GM21390 (cell line): ENCODE results near the gene AKAP8.
A peak's percentile ranks its signal among the peaks of the same experiment; 100 is the strongest.
"Not testable (repeated sequence)": the region's sequence is repeated elsewhere in the genome, so short reads cannot be mapped to it uniquely, and the experiment has no call there.

ENCODE experiments used
- ATAC-seq: cut with Tn5 transposase; IDR thresholded peaks from one replicate; pipeline ENCODE4 v1.9.1; 2021; ENCODE audit not compliant: unreplicated experiment

The AKAP8 gene

DNA sequence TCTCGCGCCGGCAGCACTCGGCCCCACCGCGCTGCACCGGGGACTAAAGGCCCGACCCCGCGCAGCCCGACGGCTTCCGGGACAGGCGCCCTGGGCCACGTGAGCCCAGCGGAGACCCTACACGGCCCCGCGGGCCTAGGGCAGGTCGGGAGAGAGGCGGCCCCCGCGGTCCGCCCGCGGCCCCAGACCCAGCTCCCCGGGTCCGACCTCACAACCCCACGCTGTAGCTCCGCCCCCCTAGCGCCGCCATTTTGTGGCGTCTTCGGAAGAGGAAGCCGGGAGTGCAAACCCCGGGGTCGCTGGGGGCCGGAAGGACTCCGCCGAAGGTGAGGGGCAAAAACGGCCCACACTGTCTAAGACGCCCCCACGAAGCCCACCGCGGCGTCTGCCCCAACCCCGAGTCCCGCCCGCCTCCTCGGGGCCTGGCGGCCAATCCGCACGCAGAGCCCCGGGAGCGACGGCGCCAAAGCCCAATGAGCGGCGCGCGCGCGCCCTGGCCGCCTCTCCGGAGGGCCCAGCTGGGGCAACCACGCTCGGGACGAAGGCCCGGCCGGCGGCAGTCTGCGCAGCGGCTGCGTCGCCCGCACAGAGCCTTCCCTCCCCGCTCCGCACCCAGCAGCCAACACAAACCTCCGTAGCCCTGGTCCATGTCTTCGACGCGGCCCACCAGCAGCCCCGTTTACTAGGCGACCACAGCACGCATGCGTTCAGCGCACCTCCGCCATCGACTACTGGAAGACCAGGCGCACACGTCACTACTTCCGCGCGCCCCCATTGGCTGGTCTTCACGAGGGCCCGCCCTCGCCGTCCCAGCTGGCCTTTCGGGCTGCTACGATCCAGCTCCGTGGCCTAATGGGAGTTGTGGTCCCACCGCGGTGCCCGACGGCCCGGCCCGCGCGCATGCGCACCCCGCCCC is at the start of gene AKAP8:
Gene AKAP8, minus strand, starts transcription at position 705 of the 916 bp plus-strand sequence. Its CDS starts 56 bp downstream, at position 649.
- ATAC-seq = peak; percentile 72

- no peak for ATAC-seq
Observed at GRCh38 chr19:15427991-15428471, 48.4 kb upstream of the AKAP8 start.

GRCh38 chr19:15427350-15427700 is 47.7 kb upstream of the AKAP8 start:
- no peak for ATAC-seq

DNA sequence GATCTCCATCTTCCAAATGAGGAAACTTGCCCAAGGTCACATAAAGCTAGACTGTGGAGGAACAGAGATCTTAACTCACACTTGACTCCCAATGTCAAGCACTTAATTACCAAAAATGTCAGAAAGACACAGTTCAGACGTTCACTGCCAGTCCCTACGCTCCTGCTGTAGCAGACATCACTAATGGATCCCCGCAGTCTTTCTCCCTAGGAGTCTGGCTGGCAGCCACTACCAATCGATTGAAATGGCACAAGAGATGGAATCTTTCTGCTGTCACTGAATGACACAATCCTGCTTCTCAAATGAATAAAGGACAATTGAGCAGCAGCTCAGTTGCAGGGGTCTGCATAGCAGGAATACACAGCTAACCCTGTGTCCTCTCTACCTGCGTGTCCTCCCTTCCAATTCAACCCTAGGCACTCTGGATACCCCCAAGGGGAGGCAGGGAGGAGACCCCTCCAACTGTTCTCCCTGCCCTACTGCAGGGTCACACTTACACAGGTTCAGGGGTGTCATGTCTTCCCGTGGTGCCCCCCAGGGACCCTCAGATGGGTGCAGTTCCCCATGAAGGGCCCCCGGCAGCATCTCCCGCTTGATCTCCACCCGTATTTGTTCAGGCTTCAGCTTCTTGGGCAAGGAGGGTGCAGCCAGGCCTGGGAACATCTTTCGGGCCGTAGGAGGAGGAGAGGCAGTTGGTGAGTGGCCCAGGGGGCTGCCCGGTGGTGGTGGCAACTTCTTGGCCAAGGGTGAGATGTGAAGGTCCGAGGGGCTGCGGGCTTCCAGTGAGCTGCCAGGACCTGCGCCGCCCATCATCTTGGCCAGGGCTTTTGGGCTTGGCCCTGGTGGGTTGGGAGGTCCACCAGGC is 47.1 kb upstream of the AKAP8 start:
- no peak for ATAC-seq

DNA sequence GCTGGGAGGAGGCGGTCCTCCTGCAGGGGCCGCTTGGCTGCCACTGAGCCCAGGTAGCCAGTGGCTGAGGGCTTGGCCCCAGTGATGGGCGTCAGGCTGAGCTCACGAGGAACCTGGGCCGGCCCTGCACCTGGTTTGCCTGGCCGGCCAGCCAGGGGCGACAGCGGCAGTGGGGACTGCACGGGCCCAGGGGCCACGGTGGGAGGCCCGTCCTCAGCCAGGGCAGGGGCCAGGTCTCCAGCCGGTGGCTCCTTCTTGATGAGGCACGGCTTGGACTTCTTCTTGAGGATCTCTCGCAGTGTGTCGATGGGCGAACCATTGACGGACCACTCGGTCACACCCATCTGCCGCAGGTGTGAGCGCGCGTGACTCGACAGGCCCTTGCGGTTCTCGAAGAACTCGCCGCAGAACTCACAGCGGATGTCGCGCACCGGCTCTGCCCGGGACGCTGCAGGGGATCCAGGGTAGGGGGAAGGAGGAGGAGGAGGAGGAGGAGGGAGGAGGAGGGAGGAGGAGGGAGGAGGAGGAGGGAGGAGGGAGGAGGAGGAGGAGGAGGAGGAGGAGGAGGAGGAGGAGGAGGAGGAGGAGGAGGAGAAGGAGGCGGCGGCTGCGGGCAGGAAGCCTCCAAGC is 45.8 kb upstream of the AKAP8 start:
- no peak for ATAC-seq

DNA sequence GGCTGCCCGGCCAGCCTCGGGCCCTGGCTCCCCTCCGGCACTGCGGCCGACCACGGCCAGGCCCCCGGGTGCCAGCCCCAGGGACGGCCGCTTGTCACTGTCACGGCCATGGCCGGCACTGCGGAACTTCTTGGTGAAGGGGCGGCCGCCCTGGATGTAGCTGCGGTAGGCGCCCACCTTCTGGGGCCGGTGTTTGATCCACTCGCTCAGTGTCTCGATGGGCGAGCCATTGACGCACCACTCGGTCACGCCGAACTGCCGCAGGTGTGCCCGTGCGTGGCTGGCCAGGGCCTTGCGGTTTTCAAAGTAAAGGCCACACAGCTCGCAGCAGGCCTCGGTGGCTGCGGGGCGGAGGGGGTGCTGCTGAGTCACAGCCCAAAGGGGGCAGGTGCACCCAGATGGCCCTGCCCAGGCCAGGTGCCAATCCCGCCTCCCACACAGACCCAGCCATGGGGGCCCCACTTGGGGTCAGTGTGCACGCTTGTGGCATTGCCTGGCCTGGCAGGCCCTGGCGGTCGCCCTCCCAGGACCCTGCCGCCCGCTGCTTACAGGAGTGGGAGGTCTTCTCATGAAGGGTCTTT is 45.2 kb upstream of the AKAP8 start:
- ATAC-seq = no peak

DNA sequence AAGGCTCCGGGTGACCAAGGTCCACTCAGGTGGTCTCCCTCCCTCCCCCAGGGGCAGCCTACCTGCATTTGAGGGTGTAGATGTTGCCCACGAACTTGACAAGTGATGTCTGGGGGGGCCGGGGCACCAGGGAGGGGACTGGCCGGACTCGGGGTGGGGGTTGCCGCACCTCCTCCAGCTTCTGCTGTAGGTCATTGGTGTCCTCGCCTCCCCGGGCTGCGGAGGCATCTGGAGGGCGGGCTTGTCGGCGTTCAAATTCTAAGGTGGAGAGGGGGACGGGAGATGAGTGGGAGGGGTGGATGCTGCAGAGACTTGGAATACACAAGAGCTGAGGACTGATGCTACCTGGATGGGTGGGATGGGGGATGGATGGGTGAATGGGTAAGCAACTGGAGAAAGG is 44.5 kb upstream of the AKAP8 start:
- ATAC-seq = no peak

- no peak for ATAC-seq
Observed at GRCh38 chr19:15423130-15423529, 43.5 kb upstream of the AKAP8 start.

DNA sequence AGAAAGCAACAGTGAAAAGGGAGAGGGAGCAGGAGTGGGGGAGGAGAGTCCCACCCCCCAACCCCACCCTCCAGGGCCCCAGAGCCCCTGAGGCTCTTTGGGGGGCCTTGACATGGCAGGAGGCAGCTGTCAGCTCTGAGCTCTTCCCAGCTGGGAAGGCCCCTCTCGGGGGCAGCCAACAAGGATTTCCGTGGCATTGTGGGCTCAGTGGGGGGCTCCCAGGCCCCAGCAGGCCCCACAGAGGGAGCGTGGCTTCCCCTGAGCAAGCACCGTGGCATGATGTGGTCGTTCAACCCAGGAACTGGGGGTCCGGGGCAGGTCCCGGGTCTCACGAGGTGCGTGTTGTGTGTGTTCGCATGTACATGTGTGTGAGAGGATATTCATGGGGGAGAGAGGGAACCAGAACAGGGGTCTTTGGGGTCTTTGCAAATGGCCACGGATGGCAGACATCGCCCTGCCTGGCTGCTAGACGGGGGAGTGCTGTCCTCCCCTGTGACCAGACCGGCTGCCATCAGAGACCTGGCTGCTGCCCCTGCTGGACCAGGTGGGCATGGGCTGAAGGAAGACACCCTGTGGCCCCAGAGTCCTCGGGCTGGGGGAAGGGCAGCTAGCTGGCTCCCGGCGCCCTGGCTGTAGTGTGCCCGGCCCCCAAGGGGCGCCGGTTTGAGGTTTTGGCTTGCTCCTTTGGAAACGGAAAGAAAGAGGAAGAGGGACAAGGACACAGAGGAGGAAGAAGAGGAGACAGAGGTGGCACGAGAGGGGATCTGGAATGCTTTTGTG is 42.9 kb upstream of the AKAP8 start:
- no peak for ATAC-seq

GRCh38 chr19:15421721-15422260 is 42.2 kb upstream of the AKAP8 start:
- ATAC-seq = no peak

DNA sequence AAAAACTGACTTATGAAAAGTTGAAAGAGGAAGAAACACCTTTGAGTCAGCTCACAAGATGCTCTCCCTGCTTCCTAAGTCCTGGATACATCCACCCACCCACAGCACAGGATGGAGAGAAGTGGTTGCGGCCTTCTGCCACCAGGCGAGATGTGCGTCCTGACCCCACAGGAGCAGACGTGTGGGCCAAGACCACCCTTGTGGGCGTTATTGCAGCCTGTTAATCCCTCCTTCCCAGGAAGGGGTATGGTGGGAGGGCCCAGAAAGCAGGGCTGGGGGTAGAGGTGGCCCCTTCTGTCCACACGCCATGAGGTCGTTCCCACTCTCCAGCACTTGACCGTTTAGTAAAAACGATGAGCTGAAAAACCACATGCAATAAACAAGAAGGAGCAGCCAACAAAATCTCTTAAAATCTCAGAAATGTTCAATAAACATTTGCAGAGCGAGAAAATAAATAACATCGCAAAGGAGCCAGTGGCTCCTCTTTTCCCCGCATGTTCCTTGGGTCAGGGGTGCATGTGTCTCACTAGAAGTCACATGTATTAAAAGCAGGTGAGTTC is 41.6 kb upstream of the AKAP8 start:
- no peak for ATAC-seq

DNA sequence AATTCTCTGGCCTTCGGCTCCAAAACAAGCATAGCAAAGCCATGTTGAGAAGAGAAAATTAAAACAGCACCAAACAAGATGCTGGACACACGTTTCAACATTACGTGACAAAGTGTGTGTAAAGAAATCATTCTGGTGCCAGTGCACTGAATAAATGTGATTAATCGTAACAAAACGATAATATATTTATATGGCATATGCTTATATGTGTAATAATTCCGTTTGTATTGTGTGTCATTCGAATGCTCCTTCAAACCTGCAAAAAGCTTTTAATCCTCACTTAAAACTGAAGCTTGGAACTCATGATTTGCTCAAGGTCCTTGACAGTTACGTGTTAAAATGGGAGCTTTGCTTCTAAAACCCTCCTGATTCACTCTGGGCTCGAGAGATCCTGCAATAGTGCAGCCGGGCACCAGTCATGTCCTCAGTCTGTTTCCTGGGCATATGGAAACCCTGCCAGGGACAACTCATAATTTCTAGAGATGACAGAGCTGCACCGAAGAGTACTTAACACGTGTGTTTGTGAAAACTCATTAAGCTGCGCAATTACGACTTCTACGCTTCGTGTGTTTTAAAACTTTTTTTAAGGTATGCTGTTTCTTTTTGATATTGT is 39.9 kb upstream of the AKAP8 start:
- ATAC-seq = no peak

DNA sequence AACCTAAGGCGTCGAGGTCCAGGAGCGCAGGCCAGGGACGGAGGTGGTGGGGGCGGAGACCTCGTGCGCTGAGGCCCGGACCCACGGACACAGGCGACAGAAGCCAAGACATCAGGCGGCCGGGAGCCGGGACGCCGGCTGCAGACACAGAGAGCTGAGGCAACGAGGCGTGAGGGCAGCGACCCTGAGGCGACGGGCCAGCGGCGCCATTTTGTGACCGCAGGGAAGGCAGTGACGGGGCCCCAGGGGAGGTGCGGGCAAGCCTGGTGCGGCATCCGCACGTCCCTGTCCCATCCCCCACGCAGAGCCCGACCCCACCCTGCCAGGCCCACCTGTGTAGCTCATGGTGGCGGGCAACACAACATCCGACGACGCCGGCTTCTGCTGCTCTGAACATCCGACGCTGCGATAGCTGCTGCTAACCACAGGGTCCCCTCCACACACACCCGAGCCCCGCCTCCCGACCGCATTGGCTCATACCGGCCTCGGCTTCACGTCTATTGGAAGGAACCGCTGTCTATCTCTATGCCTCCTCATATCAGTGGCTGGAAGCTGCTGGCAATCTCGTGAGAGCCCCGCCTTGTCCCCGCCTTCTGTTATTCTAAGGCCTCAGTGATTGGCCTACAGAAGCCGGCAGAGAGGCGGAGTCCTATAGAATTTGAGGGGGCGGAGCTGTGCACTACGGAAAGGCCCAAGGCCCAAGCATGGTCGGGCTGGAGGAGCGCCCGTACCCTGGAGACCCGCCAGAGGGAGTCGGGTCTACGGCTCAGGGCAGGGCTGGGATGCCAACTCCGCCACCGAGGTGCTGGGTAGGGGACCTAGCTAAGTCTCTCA is 39.2 kb upstream of the AKAP8 start, which contains the start of gene AKAP8L:
Gene AKAP8L, minus strand, starts transcription at position 410 of the 834 bp plus-strand sequence. Its CDS starts 65 bp downstream, at position 345.
- peak; percentile 92 for ATAC-seq

DNA sequence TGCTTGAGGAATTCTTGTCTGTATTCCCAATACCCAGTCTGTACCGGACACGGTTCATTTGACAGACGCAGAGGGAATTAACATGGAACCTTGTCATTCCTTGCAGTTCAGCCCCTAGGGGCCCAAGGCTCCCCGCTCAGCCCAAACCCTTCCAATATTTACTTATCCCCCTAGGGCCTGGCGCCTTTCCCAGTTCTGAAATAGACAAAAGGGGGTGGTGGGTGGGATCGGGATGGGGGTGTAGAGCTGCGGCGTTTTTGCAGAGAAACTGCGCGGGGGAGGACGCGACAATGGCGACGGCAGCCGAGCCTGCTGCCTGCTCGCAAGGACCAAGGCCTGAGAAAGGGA is 38.6 kb upstream of the AKAP8 start:
- ATAC-seq = no peak

- no peak for ATAC-seq
Observed at GRCh38 chr19:15417699-15418098, 38.1 kb upstream of the AKAP8 start.

DNA sequence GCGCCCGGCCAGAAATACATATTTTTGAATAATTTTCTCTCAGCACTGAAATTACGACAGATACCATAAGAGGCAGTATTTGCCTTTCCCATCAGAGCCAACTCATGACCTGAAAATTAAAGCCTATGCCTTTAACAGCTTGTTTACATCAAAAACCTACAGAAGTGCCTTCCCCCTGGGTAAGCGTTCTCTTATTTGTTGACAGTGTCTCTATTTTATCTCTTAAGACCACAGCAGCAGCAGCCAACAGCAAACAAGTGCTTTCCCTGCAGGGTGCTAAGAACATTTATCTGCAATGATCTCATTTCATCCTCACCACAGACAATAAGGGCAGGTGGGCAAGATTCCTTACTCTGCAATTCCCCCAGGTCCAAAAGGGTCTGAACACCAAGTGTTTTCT is 33.2 kb upstream of the AKAP8 start:
- ATAC-seq = no peak

DNA sequence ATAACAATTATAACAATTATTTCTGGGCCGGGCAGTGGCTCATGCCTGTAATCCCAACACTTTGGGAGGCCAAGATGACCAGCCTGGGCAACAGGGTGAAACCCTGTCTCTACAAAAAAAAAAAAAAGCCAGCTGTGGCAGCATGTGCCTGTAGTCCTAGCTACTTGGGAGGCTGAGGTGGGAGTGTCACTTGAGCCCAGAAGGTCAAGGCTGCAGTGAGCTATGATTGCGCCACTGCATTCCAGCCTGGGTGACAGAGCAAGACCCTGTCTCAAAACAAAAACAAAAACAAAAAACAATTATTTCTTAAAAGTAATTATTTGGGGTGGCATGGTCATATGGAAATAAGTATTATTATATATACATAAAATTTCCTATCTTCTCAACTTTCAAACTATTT is 31.8 kb upstream of the AKAP8 start:
- not testable (repeated sequence) for ATAC-seq

DNA sequence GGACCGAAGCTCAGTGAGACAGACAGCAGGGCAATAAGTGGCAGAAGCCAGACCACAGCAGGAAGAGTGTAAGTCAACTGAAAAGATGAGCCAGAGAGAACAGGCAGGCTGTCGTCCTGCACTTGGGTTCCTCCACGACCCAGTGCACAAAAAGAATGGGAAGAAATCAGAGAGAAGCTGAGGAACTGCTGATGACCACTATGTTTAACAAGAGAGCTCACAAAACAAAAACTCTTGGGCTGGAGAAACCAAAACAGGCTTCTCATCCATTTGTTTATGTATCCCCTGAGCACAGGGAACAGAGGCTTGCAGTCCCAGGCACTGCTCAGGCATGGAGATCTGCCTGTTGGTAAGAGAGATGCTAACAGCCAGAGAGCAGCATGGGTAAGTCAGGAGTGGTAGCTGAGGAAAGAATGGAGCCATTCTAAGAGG is 25.2 kb upstream of the AKAP8 start:
- no peak for ATAC-seq
